K562 (cell line): ENCODE results near the gene PLCB4. TPM values are rescaled to one million over a fixed set of nuclear protein-coding genes. Genes with fewer than 3 reads are reported as not detected.

Experiments
- ATAC-seq: fragments of 200-7000 bp; cut with Tn5 transposase; 3 replicates; pipeline ENCODE4 v1.9.1; 2020; ENCODE audit warnings: moderate library complexity
- BruUV-seq: library from RNA; stranded (reverse); fragments of 400-500 nt; replicated peaks from 2 replicates; lab custom pipeline; 2021; lab: Mats Ljungman, UMichigan
- CTCF ChIA-PET: fragments of 300-600 bp; formaldehyde crosslinking; extraction: SDS; loops from one replicate; lab custom pipeline; 2021; ENCODE audit warnings: low intra/inter-chr PET ratio; lab: Yijun Ruan, JAX
- POLR2A ChIA-PET: fragments of 300-600, 350-650 bp; sonication (Branson Sonifier 250); formaldehyde crosslinking; extraction: SDS; loops from one replicate; lab custom pipeline; 2021; ENCODE audit warnings: antibody characterized with exemption, inconsistent platforms; lab: Yijun Ruan, JAX
- DNase-seq, 4 experiments: peaks; one replicate each; pipeline versions ENCODE4 v3.0.0 to v3.0.0-alpha.2; 2011 to 2018; ENCODE audit warnings: low spot score in 3 of 4, mixed read lengths in 3 of 4; ENCODE audit errors: extremely low read depth in 1 of 4
- FAIRE-seq: peaks from 2 replicates; lab custom pipeline; 2011; peaks lifted over from hg19 to GRCh38; lab: Jason Lieb, UNC
- H2AFZ ChIP-seq: 2 replicates; pipeline ENCODE4 v1.6.0; 2011; ENCODE audit warnings: low read depth, low read length, control low read depth, inconsistent platforms
- H3K27ac ChIP-seq: fragments of 200-600 bp; 3 replicates; pipeline ENCODE4 v1.8.0; 2011; ENCODE audit warnings: low read depth, mild to moderate bottlenecking, control low read depth, inconsistent platforms, low read length, moderate library complexity, mixed read lengths; ENCODE audit errors: extremely low read depth
- H3K27me3 ChIP-seq, 2 experiments: fragments of 300-600 bp in 1 of 2; 2 replicates in 1 of 2; 3 replicates in 1 of 2; pipeline versions ENCODE4 v1.6.0 to v1.8.0; 2011; ENCODE audit warnings: inconsistent platforms in 2 of 2, low read length in 2 of 2, mild to moderate bottlenecking in 1 of 2, mixed read lengths in 1 of 2, moderate library complexity in 1 of 2; ENCODE audit not compliant: control insufficient read depth in 2 of 2, insufficient read depth in 2 of 2
- H3K36me3 ChIP-seq: fragments of 300-600 bp; 3 replicates; pipeline ENCODE4 v1.8.0; 2011; ENCODE audit warnings: mild to moderate bottlenecking, low read length, inconsistent platforms; ENCODE audit not compliant: control insufficient read depth, insufficient read depth
- H3K4me1 ChIP-seq, 2 experiments: fragments of 200-600 bp in 1 of 2; replicated peaks in 1 of 2; 2 replicates in 1 of 2; 3 replicates in 1 of 2; pipeline versions ENCODE4 v1.5.1 to v1.8.0; 2011; ENCODE audit warnings: inconsistent platforms in 2 of 2, low read length in 2 of 2, mild to moderate bottlenecking in 1 of 2, mixed read lengths in 1 of 2, moderate library complexity in 1 of 2; ENCODE audit not compliant: control insufficient read depth in 2 of 2, insufficient read depth in 2 of 2
- H3K4me2 ChIP-seq: 2 replicates; pipeline ENCODE4 v1.6.1; 2011; ENCODE audit warnings: low read length, control low read depth, inconsistent platforms, mixed read lengths; ENCODE audit not compliant: insufficient read depth
- H3K4me3 ChIP-seq: fragments of 200-600 bp; sonication (generic), shearing (Covaris generic); 2 replicates; pipeline ENCODE4 v1.5.1; 2016; ENCODE audit warnings: control low read depth, inconsistent platforms
- H3K79me2 ChIP-seq: fragments of 200-600 bp; 3 replicates; pipeline ENCODE4 v1.8.0; 2011; ENCODE audit warnings: low read length, inconsistent platforms; ENCODE audit not compliant: control insufficient read depth, insufficient read depth
- H3K9ac ChIP-seq, 2 experiments: 2 replicates each; pipeline versions ENCODE4 v1.6.0 to v1.6.1; 2011; ENCODE audit warnings: low read depth in 2 of 2, low read length in 2 of 2, control low read depth in 1 of 2, inconsistent platforms in 1 of 2, mild to moderate bottlenecking in 1 of 2, mixed read lengths in 1 of 2; ENCODE audit not compliant: insufficient read depth in 1 of 2
- H3K9me1 ChIP-seq: one replicate; pipeline ENCODE4 v1.6.0; 2011; ENCODE audit warnings: inconsistent platforms, mild to moderate bottlenecking, low read length, moderate library complexity; ENCODE audit not compliant: control insufficient read depth, insufficient read depth
- H3K9me3 ChIP-seq: replicated peaks from 2 replicates; pipeline ENCODE4 v1.5.1; 2011; ENCODE audit warnings: low read depth, low read length, inconsistent platforms; ENCODE audit not compliant: control insufficient read depth, insufficient read depth
- H4K20me1 ChIP-seq: replicated peaks from 2 replicates; pipeline ENCODE4 v1.6.1; 2011; ENCODE audit warnings: low read length, inconsistent platforms, mixed read lengths; ENCODE audit not compliant: control insufficient read depth, insufficient read depth
- ASH1L ChIP-seq: fragments of 450-650 bp; IDR thresholded peaks from 2 replicates; pipeline ENCODE4 v1.6.1; 2018; ENCODE audit warnings: borderline replicate concordance, mild to moderate bottlenecking, low read depth; ENCODE audit not compliant: partially characterized antibody
- FOXJ3 ChIP-seq: sonication (generic); formaldehyde crosslinking; IDR thresholded peaks from 2 replicates; pipeline ENCODE4 v1.4.0; 2020; ENCODE audit warnings: mild to moderate bottlenecking, missing genetic modification reagents
- NFIC ChIP-seq: fragments of 450-650 bp; IDR thresholded peaks from 2 replicates; pipeline ENCODE4 v1.6.1; 2017; ENCODE audit warnings: mild to moderate bottlenecking, inconsistent platforms
- RBM34 ChIP-seq: fragments of 200-400 bp; formaldehyde crosslinking; IDR thresholded peaks from 2 replicates; pipeline ENCODE4 v1.6.1; 2018; ENCODE audit warnings: low read length, borderline replicate concordance; ENCODE audit not compliant: insufficient read depth
- ZNF384 ChIP-seq: IDR thresholded peaks from 2 replicates; pipeline ENCODE4 v1.6.1; 2012; ENCODE audit warnings: low read depth, low read length, improper control_type of control experiment
- WGBS: fragments of 100-300 bp; shearing (Covaris generic); methylation state at CpG from one replicate; pipeline ENCODE4 v1.1.6; 2016; ENCODE audit warnings: low coverage, mixed read lengths; ENCODE audit not compliant: insufficient coverage; ENCODE audit errors: missing lambda C conversion rate; 5-methylcytosine and 5-hydroxymethylcytosine counted together
- in situ Hi-C: fragments of 300-500 bp; cut with MboI; formaldehyde crosslinking; loops from 4 replicates; pipeline ENCODE4 v1.15.0; 2018; ENCODE audit warnings: inconsistent platforms, mixed read lengths
- intact Hi-C: fragments of 100-400 bp; cut with micrococcal nuclease; formaldehyde crosslinking; loops from 2 replicates; pipeline ENCODE4 v1.14.2; 2022
- polyA plus RNA-seq, 8 experiments: library from polyadenylated mRNA; depleted of rRNA in 4 of 8; stranded (reverse) in 5 of 8; unstranded in 3 of 8; fragments of >200 nt; fragmentation: Nextera tagmentation in 2 of 8; fragmentation: Illumina TruSeq in 1 of 8; extraction: Ambion mirVana in 2 of 8; extraction: Trizol in 1 of 8; gene quantifications; 2 replicates each; pipeline versions ENCODE4 v1.2.1 to v1.2.3, GENCODE V29; 2011 to 2014; ENCODE audit warnings: inconsistent platforms in 1 of 8, missing spikeins in 1 of 8
- total RNA-seq, 7 experiments: library from RNA; depleted of rRNA in 6 of 7; stranded (reverse); fragments of >200 nt in 6 of 7; fragmentation: Illumina TruSeq in 2 of 7; extraction: Trizol in 2 of 7; gene quantifications; 2 replicates each; pipeline versions ENCODE4 v1.2.1 to v1.2.3, GENCODE V29; 2011 to 2021; ENCODE audit warnings: low replicate concordance in 1 of 7
- TF ChIP-seq, protein P1 (sequence below): IDR thresholded peaks from 2 replicates; pipeline ENCODE4 v1.6.1; 2011; ENCODE audit not compliant: insufficient read length; ENCODE audit errors: extremely low read depth
- TF ChIP-seq, protein P2 (sequence below), 2 experiments: fragments of 450-650 bp; formaldehyde crosslinking in 1 of 2; IDR thresholded peaks; 2 replicates each; pipeline versions ENCODE4 v1.4.0 to v1.6.1; 2014 to 2020; ENCODE audit warnings: mild to moderate bottlenecking in 2 of 2, borderline replicate concordance in 1 of 2, low read depth in 1 of 2

PLCB4 gene
- total and polyA plus RNA-seq, 9 of the 15 experiments (the other 6 are each of a cell fraction or from before 2014, with no cell fraction given), result 0.20 to 2.9 (median 0.52) TPM

DNA sequence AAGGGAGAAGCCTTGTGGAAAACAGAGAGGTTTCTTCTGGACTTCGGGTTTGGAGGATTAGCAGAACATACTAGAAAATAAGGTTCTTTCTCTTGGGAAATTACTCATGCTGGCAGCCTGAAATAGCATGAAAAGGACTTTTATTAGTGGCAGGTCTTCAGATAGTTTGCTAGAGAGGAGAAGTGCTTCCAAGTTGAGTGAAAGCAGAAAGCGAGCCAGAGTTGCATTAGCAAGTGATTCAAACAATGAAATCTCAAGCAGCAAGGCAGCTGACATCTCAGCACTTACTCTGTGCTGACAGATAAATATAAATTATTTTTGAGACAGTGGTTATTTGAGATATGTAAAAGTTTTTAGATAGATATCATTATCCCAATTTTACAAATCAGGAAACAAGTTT is 91.9 kb downstream of the PLCB4 start:
- in situ Hi-C loops, result no loop called here
- Histone ChIP-seq H3K27ac (no peak overlapping the region), H3K36me3 (no peaks in the 10 kb centered on the region), H3K9me1 (no peaks in the 10 kb centered on the region), H2AFZ (no peak overlapping the region), H3K79me2 (no peaks in the 10 kb centered on the region), H3K4me1 (no peaks in the 10 kb centered on the region; a peak in 1 of 5 replicates), H3K9ac (no peak overlapping the region), H3K4me2 (no peak overlapping the region), H4K20me1 (no peaks in the 10 kb centered on the region), H3K9me3 (no peaks in the 10 kb centered on the region), H3K27me3 (no peaks in the 10 kb centered on the region), H3K4me3 (no peak overlapping the region)
- CTCF ChIA-PET, result no interaction called here
- no peak for TF ChIP-seq RBM34
- no peak for TF ChIP-seq ASH1L
- TF ChIP-seq FOXJ3 (CRISPR knock-in tag), result no peak
- no TSS peak for BruUV-seq
- intact Hi-C loops, result no loop called here
- ATAC-seq, result no peak
- 32% methylated on average over 2 of the region's 2 CpGs for WGBS
- POLR2A ChIA-PET, result interaction anchor here (0.5 kb wide), 1 partner anchor 29 kb away, joined by 3 read pairs; no protein-coding TSS in a partner anchor
- no peak for FAIRE-seq
- no peak for DNase-seq

DNA sequence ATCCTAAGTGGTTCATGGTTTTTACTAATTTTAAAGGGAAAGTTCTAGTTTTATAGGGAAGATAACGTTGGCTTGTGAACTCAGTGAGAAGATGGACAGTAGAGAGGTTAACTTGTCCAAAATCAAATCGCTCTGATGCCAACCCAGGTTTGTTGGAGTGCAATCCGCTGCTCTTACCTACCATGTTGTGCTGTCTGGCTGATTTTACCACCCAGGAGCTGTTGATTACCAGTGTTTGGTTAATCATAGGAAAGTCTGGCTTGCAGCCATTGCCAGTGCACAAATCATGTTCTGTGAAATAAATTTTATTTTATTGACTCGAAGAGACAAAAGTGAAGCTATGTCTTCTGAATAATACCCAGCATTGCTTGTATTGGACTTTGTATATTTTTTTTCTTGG is 92.4 kb downstream of the PLCB4 start:
- Histone ChIP-seq H3K79me2 (no peaks in the 10 kb centered on the region), H3K9ac (no peak overlapping the region), H2AFZ (no peak overlapping the region), H4K20me1 (no peaks in the 10 kb centered on the region), H3K4me1 (no peaks in the 10 kb centered on the region; a peak in 1 of 5 replicates), H3K36me3 (no peaks in the 10 kb centered on the region), H3K9me1 (no peaks in the 10 kb centered on the region), H3K4me2 (no peak overlapping the region), H3K27me3 (no peaks in the 10 kb centered on the region), H3K27ac (no peak overlapping the region), H3K9me3 (no peaks in the 10 kb centered on the region), H3K4me3 (no peak overlapping the region)
- 39% methylated on average over 4 of the region's 4 CpGs for WGBS
- ChIA-PET CTCF (no interaction called here), POLR2A (no interaction called here)
- no peak for FAIRE-seq
- no TSS peak for BruUV-seq
- no peak for DNase-seq
- in situ Hi-C loops (no loop called here), intact Hi-C loops (no loop called here)
- no peak for ATAC-seq
- no peak for TF ChIP-seq NFIC
- TF ChIP-seq, protein P1, sequence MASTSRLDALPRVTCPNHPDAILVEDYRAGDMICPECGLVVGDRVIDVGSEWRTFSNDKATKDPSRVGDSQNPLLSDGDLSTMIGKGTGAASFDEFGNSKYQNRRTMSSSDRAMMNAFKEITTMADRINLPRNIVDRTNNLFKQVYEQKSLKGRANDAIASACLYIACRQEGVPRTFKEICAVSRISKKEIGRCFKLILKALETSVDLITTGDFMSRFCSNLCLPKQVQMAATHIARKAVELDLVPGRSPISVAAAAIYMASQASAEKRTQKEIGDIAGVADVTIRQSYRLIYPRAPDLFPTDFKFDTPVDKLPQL, result no peak
- TF ChIP-seq, protein P2, sequence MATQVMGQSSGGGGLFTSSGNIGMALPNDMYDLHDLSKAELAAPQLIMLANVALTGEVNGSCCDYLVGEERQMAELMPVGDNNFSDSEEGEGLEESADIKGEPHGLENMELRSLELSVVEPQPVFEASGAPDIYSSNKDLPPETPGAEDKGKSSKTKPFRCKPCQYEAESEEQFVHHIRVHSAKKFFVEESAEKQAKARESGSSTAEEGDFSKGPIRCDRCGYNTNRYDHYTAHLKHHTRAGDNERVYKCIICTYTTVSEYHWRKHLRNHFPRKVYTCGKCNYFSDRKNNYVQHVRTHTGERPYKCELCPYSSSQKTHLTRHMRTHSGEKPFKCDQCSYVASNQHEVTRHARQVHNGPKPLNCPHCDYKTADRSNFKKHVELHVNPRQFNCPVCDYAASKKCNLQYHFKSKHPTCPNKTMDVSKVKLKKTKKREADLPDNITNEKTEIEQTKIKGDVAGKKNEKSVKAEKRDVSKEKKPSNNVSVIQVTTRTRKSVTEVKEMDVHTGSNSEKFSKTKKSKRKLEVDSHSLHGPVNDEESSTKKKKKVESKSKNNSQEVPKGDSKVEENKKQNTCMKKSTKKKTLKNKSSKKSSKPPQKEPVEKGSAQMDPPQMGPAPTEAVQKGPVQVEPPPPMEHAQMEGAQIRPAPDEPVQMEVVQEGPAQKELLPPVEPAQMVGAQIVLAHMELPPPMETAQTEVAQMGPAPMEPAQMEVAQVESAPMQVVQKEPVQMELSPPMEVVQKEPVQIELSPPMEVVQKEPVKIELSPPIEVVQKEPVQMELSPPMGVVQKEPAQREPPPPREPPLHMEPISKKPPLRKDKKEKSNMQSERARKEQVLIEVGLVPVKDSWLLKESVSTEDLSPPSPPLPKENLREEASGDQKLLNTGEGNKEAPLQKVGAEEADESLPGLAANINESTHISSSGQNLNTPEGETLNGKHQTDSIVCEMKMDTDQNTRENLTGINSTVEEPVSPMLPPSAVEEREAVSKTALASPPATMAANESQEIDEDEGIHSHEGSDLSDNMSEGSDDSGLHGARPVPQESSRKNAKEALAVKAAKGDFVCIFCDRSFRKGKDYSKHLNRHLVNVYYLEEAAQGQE (IDR thresholded peaks at IDR 0.05; ENCODE audit: borderline replicate concordance), result no peak
- TF ChIP-seq, protein P2 (CRISPR knock-in tag; IDR thresholded peaks at IDR 0.05; ENCODE audit: low read depth), result no peak
- TF ChIP-seq ZNF384, result no peak
